K562 (cell line): ENCODE measurements around the gene MOSPD3. TPM values are rescaled to one million over a fixed set of nuclear protein-coding genes. Genes with fewer than 3 reads are reported as not detected.

Experiments used
- CCNT2 ChIP-seq: IDR thresholded peaks from 2 replicates; pipeline ENCODE4 v1.6.1; 2011; ENCODE audit warnings: borderline replicate concordance, low read depth, mild to moderate bottlenecking, moderate library complexity, mixed read lengths, low read length; ENCODE audit not compliant: insufficient read length; ENCODE audit errors: extremely low read depth
- CSDE1 ChIP-seq, 2 experiments: fragments of 450-650 bp; IDR thresholded peaks; 2 replicates each; pipeline ENCODE4 v1.6.1; 2016; ENCODE audit warnings: mild to moderate bottlenecking in 1 of 2
- ESRRA ChIP-seq: fragments of 450-650 bp; IDR thresholded peaks from 2 replicates; pipeline ENCODE4 v1.6.1; 2014; ENCODE audit warnings: low read depth, mild to moderate bottlenecking, moderate library complexity, borderline replicate concordance
- FOSL1 ChIP-seq: fragments of 200-800 bp; sonication (Bioruptor generic); conservative IDR thresholded peaks from 2 replicates; pipeline ENCODE4 v1.6.1; 2016; ENCODE audit warnings: missing genetic modification characterization, missing compliant biosample characterization
- FOXP1 ChIP-seq: sonication (generic); formaldehyde crosslinking; IDR thresholded peaks from 2 replicates; pipeline ENCODE4 v1.8.0; 2022; ENCODE audit warnings: mild to moderate bottlenecking, missing genetic modification reagents
- HEY1 ChIP-seq: fragments of 250-450 bp; sonication (Bioruptor Pico); IDR thresholded peaks from 2 replicates; pipeline ENCODE4 v1.5.0; 2020; ENCODE audit warnings: mild to moderate bottlenecking, moderate library complexity, borderline replicate concordance
- NCOA4 ChIP-seq: fragments of 450-650 bp; IDR thresholded peaks from 2 replicates; pipeline ENCODE4 v1.6.1; 2018; ENCODE audit warnings: mild to moderate bottlenecking; ENCODE audit not compliant: partially characterized antibody
- PYGO2 ChIP-seq: fragments of 450-650 bp; IDR thresholded peaks from 2 replicates; pipeline ENCODE4 v1.6.1; 2016; ENCODE audit warnings: mild to moderate bottlenecking, missing genetic modification characterization, moderate library complexity, missing compliant biosample characterization
- SP1 ChIP-seq: sonication (generic); formaldehyde crosslinking; IDR thresholded peaks from 2 replicates; pipeline ENCODE4 v1.8.1; 2022; ENCODE audit warnings: mild to moderate bottlenecking, missing genetic modification reagents
- TEAD2 ChIP-seq: fragments of 450-650 bp; IDR thresholded peaks from 2 replicates; pipeline ENCODE4 v1.6.1; 2016; ENCODE audit warnings: missing genetic modification characterization, control low read depth, missing compliant biosample characterization
- TRIM28 ChIP-seq: fragments of 450-650 bp; IDR thresholded peaks from 2 replicates; pipeline ENCODE4 v1.6.1; 2017
- XRCC4 ChIP-seq: IDR thresholded peaks from one replicate; pipeline ENCODE4 v1.6.1; 2011; ENCODE audit not compliant: insufficient read depth, insufficient read length; ENCODE audit errors: extremely low read depth
- polyA plus RNA-seq, 8 experiments: library from polyadenylated mRNA; depleted of rRNA in 4 of 8; stranded (reverse) in 5 of 8; unstranded in 3 of 8; fragments of >200 nt; fragmentation: Nextera tagmentation in 2 of 8; fragmentation: Illumina TruSeq in 1 of 8; extraction: Ambion mirVana in 2 of 8; extraction: Trizol in 1 of 8; gene quantifications; 2 replicates each; pipeline versions ENCODE4 v1.2.1 to v1.2.3, GENCODE V29; 2011 to 2014; ENCODE audit warnings: inconsistent platforms in 1 of 8, missing spikeins in 1 of 8
- total RNA-seq, 7 experiments: library from RNA; depleted of rRNA in 6 of 7; stranded (reverse); fragments of >200 nt in 6 of 7; fragmentation: Illumina TruSeq in 2 of 7; extraction: Trizol in 2 of 7; gene quantifications; 2 replicates each; pipeline versions ENCODE4 v1.2.1 to v1.2.3, GENCODE V29; 2011 to 2021; ENCODE audit warnings: low replicate concordance in 1 of 7
- TF ChIP-seq, protein P1 (sequence below): fragments of 250-450 bp; sonication (Bioruptor Pico); IDR thresholded peaks from 2 replicates; pipeline ENCODE4 v1.4.0; 2020; ENCODE audit warnings: mild to moderate bottlenecking, moderate library complexity, borderline replicate concordance
- TF ChIP-seq, protein P2 (sequence below): sonication (generic); formaldehyde crosslinking; IDR thresholded peaks from 2 replicates; pipeline ENCODE4 v1.8.0; 2022; ENCODE audit warnings: mild to moderate bottlenecking, low read depth, missing genetic modification reagents
- TF ChIP-seq, protein P3 (sequence below): fragments of 450-650 bp; formaldehyde crosslinking; IDR thresholded peaks from 2 replicates; pipeline ENCODE4 v1.4.0; 2022; ENCODE audit warnings: missing genetic modification characterization
- TF ChIP-seq, protein P4 (sequence below), 2 experiments: fragments of 450-650 bp in 1 of 2; IDR thresholded peaks; 2 replicates each; pipeline ENCODE4 v1.6.1; 2011 to 2017; ENCODE audit warnings: low read depth in 2 of 2, antibody characterized with exemption in 1 of 2, borderline replicate concordance in 1 of 2, low read length in 1 of 2, mild to moderate bottlenecking in 1 of 2, mixed read lengths in 1 of 2; ENCODE audit not compliant: control insufficient read depth in 1 of 2
- TF ChIP-seq, protein P5 (sequence below): fragments of 450-650 bp; IDR thresholded peaks from 2 replicates; pipeline ENCODE4 v1.6.1; 2016; ENCODE audit warnings: low read depth, mild to moderate bottlenecking, moderate library complexity

Gene MOSPD3
- total and polyA plus RNA-seq, 9 of the 15 experiments (the other 6 are each of a cell fraction or from before 2014, with no cell fraction given), result 1.4 to 32.1 (median 7.3) TPM

DNA sequence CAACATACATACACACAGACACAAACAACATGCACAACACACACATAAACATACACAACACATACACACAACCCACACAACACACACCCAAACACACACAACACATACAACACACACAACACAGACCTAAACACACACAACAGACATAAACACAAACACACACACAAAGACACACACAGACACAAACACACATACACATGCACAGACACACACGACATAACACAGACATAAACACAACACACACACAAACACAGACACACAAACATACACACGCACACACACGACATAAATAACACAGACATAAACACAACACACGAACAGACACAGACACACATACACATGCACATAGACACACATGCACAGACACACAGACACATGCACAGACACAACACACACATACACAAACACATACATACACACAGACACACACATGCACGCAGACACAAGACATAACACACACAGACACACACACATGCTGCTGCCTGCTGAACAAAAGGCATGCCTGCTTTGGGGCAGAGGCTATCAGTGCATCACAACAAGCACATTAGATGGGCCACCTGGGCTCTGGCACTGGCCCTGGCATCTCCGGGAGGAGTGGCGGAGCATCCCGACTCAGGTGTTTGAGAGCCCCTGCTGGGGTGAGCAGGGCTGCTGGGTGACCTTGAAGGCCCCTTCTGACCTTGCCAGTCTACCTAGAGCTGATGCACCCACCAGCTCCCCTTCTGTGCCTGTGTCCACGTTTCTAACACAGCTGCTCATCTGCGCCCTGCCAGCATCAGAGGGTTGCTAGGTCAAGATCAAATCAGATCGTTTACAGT is 31.7 kb upstream of the MOSPD3 start (continued):
- TF ChIP-seq, protein P1, sequence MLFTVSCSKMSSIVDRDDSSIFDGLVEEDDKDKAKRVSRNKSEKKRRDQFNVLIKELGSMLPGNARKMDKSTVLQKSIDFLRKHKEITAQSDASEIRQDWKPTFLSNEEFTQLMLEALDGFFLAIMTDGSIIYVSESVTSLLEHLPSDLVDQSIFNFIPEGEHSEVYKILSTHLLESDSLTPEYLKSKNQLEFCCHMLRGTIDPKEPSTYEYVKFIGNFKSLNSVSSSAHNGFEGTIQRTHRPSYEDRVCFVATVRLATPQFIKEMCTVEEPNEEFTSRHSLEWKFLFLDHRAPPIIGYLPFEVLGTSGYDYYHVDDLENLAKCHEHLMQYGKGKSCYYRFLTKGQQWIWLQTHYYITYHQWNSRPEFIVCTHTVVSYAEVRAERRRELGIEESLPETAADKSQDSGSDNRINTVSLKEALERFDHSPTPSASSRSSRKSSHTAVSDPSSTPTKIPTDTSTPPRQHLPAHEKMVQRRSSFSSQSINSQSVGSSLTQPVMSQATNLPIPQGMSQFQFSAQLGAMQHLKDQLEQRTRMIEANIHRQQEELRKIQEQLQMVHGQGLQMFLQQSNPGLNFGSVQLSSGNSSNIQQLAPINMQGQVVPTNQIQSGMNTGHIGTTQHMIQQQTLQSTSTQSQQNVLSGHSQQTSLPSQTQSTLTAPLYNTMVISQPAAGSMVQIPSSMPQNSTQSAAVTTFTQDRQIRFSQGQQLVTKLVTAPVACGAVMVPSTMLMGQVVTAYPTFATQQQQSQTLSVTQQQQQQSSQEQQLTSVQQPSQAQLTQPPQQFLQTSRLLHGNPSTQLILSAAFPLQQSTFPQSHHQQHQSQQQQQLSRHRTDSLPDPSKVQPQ, result no peak
- TF ChIP-seq PYGO2, result no peak
- TF ChIP-seq FOSL1, result no peak
- TF ChIP-seq, protein P2, sequence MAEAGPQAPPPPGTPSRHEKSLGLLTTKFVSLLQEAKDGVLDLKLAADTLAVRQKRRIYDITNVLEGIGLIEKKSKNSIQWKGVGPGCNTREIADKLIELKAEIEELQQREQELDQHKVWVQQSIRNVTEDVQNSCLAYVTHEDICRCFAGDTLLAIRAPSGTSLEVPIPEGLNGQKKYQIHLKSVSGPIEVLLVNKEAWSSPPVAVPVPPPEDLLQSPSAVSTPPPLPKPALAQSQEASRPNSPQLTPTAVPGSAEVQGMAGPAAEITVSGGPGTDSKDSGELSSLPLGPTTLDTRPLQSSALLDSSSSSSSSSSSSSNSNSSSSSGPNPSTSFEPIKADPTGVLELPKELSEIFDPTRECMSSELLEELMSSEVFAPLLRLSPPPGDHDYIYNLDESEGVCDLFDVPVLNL (CRISPR knock-in tag), result no peak
- TF ChIP-seq NCOA4, result peak; percentile 86
- TF ChIP-seq HEY1 (CRISPR knock-in tag), result no peak
- TF ChIP-seq, protein P3, sequence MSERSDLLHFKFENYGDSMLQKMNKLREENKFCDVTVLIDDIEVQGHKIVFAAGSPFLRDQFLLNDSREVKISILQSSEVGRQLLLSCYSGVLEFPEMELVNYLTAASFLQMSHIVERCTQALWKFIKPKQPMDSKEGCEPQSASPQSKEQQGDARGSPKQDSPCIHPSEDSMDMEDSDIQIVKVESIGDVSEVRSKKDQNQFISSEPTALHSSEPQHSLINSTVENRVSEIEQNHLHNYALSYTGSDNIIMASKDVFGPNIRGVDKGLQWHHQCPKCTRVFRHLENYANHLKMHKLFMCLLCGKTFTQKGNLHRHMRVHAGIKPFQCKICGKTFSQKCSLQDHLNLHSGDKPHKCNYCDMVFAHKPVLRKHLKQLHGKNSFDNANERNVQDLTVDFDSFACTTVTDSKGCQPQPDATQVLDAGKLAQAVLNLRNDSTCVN, result peak; percentile 84
- TF ChIP-seq, protein P4, sequence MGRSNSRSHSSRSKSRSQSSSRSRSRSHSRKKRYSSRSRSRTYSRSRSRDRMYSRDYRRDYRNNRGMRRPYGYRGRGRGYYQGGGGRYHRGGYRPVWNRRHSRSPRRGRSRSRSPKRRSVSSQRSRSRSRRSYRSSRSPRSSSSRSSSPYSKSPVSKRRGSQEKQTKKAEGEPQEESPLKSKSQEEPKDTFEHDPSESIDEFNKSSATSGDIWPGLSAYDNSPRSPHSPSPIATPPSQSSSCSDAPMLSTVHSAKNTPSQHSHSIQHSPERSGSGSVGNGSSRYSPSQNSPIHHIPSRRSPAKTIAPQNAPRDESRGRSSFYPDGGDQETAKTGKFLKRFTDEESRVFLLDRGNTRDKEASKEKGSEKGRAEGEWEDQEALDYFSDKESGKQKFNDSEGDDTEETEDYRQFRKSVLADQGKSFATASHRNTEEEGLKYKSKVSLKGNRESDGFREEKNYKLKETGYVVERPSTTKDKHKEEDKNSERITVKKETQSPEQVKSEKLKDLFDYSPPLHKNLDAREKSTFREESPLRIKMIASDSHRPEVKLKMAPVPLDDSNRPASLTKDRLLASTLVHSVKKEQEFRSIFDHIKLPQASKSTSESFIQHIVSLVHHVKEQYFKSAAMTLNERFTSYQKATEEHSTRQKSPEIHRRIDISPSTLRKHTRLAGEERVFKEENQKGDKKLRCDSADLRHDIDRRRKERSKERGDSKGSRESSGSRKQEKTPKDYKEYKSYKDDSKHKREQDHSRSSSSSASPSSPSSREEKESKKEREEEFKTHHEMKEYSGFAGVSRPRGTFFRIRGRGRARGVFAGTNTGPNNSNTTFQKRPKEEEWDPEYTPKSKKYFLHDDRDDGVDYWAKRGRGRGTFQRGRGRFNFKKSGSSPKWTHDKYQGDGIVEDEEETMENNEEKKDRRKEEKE (IDR thresholded peaks at IDR 0.05; ENCODE audit: borderline replicate concordance in 1 of 2, control insufficient read depth in 1 of 2, low read depth in 2 of 2, low read length in 1 of 2), result peak in 1 of 2 experiments; percentile 63; a peak in 1 of 4 replicates
- TF ChIP-seq, protein P5, sequence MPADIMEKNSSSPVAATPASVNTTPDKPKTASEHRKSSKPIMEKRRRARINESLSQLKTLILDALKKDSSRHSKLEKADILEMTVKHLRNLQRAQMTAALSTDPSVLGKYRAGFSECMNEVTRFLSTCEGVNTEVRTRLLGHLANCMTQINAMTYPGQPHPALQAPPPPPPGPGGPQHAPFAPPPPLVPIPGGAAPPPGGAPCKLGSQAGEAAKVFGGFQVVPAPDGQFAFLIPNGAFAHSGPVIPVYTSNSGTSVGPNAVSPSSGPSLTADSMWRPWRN, result no peak
- 0 out of 2 replicates have a peak, but pooled peaks have one; percentile 21 for TF ChIP-seq ESRRA
- TF ChIP-seq TEAD2 (tag), result no peak
- no peak for TF ChIP-seq TRIM28
- TF ChIP-seq SP1 (CRISPR knock-in tag), result no peak
- TF ChIP-seq FOXP1 (CRISPR knock-in tag), result 0 out of 2 replicates have a peak, but pooled peaks have one; percentile 58
- no peak for TF ChIP-seq CCNT2
- 0 out of 4 replicates have a peak, but pooled peaks of 1 of the 2 experiments have one; percentile 63 for TF ChIP-seq CSDE1 (IDR thresholded peaks at IDR 0.05)
- no peak for TF ChIP-seq XRCC4
